IPS DF 19.7 (cell line): ENCODE data around the gene USP7.
"Not testable (repeated sequence)": the region's sequence is repeated elsewhere in the genome, so short reads cannot be mapped to it uniquely, and the experiment has no call there.

ENCODE experiments used
- DNase-seq: peaks from one replicate; pipeline ENCODE4 v3.0.0-alpha.2; 2013; ENCODE audit warnings: low read depth, low spot score

Gene USP7

DNA sequence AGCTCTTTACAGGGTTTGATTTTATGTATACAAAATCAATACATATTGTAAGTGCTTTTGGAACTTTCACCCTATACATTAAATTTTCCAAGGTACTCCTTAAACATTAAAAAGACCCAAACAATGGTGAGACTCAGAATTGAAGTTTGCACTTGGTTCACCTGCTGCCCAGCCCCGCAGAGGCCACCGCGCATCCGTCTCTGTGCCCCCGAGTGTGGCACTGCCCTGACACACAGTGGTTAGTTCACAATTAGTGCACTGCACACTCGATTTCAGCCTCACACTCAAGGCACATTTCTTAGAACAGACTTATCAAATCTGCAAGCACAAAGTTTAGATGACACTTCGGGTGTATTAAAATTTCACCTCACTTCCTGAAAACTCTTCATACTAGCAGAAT is 38.3 kb downstream of the USP7 start:
- DNase-seq = no peak

DNA sequence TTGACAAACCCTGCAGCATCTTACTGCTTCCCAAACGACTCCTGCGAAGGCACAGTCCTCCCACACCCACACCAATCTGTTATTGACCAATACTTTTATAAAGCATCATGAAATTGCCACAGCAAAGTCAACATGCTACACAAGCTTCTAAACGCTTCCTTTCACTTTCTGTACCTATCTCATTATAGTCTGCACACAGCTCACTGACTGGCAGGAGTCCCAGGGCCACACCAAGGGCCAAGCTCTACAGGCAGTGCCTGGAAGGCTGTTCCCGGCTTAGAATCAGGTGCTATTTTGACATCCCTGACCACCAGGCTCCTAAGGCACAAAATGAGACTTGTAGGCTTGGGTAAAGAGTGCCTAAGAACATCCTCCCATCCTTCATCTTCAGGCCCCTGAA is 39.5 kb downstream of the USP7 start:
- DNase-seq = no peak

DNA sequence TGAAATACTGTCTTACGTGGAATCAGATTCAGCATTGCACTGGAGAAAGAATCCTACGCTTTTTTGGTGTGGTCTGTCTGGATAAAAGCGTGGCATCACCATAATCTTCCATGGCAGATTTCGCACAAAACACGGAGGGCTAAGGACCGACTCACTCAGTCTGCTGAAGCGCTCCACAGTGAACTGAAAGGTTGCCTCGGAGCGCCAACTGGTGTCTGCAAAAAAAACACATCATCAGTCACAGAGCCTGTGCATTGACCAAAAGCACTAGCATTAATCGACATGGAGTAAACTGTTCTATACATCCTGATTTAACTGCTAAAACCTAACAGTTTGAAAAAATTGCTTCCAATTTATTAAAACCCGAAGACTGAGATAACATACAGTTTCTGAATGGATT is 40.5 kb downstream of the USP7 start:
- DNase-seq = no peak

DNA sequence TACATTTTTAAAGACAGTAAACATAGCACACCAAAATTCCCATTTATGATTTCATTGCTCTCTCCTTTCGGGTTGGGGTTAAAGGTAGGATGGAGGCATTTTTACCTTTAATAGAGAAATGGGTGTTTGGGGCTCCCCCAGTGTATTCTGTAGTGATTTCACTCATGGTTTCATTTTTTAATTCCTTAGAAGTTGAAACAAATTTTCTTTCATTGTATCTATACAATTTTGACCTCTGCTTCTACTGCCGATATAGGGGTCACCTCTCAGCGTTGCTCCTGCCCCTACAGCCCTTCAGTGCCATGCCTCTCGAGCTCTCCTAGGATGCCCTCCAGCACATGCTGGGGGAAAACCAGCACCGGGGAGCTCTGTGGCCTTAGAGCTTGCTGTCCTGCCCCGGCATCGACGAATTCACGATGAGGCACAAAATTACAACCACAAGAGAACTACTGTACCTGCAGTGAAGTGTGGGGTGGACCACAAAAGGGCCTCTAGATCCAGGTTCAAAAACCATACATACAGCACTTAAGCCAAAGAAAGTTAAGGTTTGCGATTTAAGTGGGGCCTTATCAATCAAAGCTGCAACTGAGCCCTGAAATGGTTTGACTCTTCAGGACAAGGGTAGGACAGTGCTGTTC is 42.2 kb downstream of the USP7 start:
- no peak for DNase-seq

DNA sequence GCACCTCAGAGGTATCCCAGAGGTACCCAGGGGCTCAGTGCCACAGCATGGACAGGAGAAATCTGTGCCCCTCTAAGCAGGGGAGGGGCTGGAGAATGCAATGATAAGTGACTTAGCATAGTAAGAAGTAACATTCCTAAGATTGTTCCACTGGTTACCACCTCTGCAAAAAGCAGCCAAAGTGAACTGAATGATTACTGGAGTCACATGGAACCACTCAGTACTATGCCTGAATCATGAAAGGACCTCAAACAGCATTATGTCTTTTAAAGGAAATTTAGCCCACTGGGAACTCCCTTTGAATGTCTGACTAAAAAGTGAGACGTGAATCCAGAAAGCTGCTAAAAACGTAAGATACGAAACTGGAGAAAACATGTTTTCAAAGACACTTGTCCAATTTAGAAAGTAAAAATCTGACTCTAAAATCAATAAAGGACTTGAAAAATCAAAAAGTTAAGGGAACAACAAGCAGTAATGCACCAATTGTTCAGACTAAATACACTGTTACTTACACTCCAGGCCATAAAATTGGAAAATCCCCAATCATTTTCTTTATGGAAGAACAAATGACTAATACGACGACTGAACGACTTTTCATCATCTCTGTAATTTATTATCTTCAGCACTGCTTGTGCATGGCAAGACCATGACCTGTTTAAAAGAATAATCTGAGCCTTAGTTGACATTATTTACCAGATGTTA is 42.9 kb downstream of the USP7 start:
- no peak for DNase-seq

DNA sequence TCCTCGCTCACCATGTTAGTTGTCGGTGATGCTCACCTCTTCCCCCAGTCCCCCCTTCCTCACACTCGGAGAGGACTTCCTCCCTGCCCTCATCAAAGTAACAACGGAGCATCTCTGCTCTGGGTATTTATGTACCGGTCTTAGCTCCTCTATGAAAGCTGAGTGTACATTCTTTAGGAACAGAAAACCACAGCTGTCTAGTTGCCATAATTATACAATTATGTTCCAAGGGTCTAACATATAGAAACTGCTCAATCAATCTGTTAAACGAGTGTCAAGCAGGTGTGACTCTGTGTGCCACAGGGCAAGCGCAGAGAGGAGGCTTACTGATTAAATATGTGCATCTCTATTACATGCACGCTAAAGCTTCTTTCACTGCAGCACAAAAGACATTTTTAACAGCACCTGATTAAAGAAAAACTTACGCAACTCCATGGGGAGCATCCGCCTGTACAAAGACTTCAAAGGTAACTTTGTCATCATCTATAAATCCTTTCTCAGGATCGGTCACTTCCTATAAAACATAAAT is 43.7 kb downstream of the USP7 start:
- DNase-seq = no peak

DNA sequence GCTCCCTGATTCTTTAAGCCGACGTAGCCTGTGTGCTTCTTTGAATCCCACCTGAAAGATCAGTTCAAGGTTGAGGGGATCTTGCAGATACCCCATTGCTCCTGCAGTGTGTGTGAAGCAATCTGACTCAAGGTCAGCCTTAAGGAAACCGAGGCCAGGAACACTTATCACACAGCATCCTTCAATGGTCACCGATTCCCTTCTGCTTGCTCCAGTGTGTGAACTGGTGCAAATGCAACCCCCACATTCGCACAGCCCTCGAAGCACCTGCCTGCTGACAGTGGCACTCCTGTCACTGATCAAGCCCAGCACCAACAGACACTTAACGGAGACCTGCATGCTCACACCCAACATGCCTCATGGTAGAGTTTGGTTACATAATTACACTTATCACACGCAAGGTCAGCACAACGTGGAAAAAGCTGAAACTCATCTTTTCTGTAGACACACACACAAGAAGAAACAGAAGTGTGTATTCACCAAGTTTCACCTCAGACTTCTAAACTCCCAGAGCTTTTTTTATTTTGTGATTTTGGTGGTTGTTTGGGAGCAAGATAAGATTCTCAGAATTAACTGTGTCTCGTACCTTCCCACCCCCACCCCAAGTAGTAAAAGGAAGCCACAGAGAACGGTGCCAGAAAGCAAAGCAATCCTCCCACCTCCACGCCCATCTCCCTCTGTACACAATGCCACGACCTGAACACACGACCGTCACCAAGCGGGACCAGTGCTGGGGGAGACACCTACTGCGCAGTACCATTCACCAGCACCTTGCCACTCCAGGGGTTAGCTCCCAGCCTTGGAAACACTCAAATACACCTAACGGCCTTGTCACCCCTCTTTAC is 44.4 kb downstream of the USP7 start:
- no peak for DNase-seq

DNA sequence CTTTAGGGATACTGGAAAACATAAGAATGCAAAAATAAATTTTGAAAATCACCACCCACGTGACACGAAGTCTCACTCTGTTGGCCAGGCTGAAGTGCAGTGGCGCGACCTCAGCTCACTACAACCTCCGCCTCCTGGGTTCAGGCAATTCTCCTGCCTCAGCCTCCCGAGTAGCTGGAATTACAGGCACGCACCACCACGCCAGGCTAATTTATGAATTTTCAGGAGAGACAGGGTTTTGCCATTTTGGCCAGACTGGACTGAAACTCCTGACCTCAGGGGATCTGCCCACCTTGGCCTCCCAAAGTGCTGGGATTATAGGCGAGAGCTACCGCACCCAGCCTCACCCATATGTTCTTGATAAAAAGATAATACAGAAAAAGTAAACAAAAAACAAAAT is 46.4 kb downstream of the USP7 start:
- DNase-seq = not testable (repeated sequence)

DNA sequence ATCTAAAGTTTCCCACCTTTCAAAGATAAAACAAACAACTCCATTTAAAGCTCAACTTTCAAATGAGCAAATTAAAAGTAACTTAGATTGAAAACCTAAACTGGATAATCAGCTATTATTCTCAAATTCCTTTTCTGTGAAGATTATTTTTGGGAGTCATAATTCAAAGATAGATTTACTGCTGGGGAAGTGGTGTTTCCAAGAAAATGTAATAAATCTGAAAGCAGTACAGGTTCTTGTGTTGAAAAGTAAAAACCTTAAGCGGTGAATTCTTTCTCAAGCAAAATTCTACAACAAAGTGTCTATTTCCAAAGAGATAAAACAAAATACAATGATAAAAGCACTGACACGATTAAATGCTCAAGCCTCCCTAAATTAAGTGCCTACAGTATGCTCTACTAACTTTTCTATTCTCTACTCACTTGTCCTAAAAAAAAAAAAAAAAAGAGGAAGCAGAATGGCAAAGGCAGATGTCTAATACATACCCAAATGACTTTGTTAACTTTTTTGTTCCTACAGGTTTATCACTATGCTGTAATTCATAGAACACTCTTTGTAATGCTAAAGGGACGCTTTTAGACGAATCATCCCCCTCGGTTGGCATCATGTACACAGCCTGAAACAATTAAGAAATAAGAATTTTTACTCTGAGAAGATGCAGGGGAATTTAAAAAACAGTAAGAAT is 47.0 kb downstream of the USP7 start:
- DNase-seq = no peak

DNA sequence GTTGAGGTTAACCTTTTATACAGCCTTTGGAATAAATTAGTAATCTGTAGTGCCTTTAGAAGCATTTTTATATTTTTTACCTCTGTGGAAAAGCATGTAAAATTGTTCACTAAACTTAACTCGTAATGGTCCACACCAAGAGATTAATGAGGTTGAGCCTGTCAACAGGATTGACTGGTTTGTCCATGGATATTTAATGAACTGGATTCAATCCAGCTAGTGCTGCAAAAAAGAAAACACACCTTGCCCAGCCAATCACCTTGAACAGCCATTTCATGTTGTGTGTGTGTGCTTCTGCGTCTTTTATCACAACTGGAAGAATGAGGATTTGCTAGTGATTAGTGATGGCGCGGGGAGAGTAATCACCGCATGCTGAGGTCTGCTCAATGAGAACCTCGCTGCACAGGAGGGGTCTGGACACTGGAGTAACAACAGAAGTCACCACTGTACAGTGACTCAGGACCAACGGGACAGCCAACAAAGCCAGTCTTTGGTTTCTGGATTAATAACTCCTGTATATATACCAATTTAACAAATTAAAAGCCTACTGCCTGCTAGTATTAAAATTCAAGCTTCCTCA is 47.9 kb downstream of the USP7 start:
- DNase-seq = no peak

DNA sequence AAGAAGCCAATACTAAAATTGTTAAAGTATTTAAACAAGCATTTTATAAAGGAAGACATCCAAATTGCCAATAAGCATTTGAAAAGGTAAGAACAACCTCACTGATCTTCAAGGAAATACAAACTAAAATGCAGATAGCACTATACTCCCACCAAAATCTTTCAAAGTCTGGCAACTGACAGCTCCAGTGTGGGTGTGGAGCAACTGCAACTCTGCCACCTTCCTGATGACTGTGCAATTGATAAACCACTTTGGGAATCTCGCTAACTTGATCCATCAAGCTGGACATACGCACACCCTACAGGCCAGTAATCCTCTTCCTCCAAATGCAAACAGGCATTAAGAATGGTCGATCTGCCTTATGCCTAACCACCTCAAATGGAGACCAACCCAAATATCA is 49.6 kb downstream of the USP7 start:
- no peak for DNase-seq

DNA sequence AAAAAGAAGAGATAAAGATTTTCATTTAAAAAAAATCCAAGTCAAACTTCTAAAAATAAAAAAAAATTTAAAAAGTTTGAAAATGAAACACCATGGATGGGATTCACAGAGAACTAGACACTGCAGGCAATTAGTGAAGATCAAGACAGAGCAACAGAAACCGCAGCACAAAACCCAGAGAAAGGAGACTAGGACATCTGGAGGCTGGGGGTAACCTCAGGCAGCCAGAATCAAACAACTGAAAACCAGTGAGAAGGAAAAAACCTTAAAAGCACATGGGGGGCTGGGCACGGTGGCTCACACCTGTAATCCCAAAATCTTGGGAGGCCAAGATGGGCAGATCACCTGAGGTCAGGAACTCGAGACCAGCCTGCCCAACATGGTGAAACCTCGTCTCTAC is 50.9 kb downstream of the USP7 start:
- DNase-seq = no peak

DNA sequence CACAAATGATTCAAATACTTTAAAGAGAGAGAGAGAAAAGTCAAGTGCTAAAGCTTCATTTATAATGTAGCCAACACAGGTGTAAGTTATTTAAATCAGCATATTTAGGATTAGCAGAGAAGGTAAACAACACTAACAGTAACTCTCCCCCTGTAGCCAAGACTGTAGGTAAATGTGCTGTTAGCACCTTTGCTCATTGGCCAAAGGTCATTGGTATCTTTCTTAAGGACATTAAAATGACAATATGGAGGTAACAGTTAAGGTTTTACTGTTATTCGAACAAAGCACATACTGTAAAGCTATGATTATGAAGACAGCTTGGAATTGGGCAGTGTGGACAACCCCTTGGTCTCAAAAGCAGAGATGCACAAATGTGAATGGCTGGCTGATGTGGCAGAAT is 52.9 kb downstream of the USP7 start:
- DNase-seq = no peak

DNA sequence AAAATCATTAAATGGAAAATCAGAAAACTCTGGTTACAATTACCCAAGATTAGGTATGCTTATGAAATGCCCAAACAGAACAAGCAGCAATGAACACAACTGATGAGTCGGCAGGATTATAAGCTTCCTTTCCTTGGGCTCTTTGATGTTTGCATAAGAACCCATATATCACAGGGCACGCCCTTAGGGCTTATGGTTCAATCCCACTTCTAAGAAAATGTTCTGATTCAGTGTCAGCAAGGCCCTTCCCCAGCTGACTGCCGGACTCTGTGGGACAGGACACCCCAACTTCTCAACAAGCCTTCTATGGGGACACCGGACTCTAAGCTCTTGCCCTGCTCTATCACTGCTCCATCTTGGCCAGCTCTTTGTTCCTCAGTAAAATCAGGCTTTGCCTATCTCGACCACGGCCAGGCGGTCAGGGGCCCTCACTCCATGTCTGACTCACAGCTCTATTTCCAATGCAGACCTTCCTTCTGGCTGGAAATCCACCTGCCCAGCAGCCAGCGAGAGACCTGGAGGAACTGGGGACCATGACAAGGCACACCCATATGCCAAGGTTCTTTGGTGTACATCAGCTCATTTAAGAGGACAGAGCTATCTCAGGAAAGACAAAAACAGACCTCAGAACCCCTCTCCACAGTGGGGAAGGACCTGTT is 54.8 kb downstream of the USP7 start:
- no peak for DNase-seq

DNA sequence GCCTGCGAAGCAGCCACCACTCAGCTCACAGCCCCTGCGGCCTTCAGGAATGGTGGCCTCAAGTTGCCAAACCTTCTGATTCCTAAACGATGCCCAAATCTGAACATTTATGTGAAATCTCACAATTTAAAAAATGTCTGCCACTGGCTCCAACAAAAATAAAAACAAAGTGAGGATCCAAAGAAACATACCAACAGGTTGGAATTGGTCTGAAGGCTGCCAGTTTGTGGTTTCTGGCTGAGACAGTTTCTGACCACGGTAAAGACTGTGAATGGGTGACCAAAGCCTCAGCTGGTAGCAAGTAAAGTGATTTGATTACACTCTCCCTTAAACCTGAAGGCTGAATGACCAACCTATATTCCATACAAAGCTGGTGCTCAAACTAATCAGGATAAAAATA is 56.6 kb downstream of the USP7 start:
- DNase-seq = no peak

DNA sequence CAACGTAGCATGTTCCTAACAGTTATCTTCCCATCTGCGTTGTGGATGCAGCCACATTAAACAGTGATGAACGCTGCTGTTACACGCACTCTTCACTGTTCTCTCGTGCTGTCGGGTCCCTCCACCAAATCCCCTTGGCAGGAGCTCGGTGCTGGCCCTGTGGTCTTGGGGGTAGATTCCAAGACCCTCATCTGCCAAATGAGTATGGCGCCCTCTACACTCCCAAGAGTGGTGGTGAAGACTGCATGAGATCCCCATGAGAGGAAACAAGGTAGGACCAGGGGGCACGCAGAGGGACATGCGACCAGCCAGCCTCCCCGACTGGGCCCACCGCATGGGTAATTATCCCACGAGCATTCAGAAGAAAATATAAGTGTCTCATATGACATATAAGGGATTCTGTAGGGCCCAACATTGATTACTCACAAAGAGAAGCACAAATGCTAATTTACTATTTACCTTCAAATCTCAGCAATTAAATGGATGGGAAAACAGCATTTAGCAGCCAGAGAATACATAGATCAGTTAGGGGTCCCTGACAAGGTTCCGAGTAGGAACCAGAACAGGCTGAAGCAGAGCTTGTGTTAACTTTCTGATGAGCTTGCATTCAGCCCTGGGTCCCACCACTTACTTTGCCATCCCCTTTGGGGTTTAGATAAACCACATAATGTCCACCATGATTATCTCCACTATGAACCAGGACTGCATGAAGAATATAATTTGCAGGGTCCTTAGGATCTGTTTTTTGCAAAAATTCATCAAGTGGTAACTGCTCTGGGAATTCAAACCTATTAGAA is 57.7 kb downstream of the USP7 start:
- DNase-seq = no peak

DNA sequence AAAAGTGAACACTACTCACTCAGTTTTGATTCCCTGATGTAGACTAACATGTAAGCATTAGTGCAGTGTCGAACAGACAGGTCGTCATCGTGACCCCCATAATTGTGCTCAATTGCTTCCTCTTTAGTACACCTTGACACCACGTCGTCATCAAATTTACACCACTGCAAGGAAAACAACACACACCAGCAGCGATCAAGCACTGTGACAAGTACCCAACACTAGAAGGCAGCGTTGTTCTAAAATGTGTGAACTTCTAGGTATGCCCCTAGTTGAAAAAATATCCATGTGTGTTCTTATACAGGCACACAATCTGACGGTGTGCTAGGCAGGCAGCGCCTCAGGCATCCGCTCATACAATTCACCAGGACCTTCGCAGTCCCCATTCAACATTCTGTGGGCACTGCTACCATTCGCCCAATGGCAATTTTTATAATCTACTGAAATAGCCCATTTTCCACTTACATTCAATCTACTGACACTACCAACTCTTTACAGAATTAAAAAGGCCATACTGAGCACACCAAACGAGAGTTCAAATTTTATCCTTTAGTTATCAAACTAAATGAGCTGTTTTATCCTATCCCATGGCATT is 58.4 kb downstream of the USP7 start:
- no peak for DNase-seq

DNA sequence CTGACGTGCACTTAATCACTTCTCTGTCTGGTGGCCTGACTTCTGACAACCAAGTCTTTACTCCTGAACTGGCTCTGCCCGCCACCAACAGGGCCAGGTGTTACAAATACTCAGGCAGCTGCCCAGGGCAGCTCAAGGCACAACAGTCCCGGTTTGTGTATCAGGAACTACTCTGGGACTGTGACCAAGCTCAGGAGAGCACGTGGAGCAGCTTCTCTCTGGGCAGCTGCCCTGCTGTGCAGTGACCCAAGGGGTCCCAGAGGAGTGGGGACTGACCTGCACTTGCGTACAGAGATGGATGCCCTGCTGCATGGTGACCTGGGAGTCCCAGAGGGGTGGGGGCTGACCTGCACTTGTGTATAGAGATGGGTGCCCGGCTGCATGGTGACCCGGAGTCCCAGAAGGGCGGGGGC is 59.7 kb downstream of the USP7 start:
- DNase-seq = no peak

DNA sequence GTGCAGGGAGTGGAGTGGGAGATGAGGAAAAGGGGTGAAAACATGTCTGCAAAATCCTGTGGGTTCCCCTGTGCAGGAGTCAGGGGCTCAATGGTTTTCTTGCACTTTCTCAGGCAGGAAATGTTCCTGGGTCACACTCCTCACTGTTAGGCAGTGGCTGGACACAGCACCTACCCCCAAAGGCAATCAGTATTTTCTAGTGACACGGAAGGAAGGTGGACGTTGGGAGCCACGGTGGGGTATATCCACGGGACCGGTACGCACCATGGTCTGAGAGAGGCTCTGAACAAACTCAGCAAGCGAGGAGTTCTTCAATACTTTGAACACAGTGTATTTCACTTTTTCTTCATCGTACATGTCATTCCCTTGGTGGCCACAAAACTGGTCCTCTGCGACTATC is 60.7 kb downstream of the USP7 start:
- no peak for DNase-seq

DNA sequence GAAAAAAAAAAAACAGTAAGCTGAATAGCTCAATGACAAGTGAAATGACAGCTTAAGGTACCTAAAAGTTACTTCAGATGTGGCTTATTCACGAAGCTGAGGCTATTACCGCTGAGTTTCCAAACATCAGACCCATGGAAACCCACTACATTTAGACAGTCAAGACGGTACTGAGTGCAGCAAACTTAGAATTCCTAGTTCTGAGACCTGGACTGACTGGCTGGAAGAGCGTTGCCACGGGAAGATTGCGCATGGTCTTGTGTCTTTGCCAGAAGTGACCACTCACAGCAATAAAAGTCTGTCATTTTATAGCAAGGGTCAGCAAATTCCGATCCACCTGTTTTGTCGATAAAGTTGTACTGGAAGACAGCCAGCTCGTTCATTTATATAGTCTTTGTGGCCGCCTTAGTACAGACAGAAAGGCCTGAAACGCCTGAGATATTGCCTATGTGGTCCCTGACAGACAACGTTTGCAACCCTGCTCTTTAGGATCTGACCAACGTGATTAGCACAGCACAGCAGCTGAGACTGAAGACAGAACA is 62.3 kb downstream of the USP7 start:
- DNase-seq = no peak
